GM21619 (cell line): ENCODE data around the gene BRINP2.

Experiments used
- ATAC-seq: cut with Tn5 transposase; IDR thresholded peaks from one replicate; pipeline ENCODE4 v1.9.1; 2021; ENCODE audit not compliant: unreplicated experiment

Gene BRINP2

DNA sequence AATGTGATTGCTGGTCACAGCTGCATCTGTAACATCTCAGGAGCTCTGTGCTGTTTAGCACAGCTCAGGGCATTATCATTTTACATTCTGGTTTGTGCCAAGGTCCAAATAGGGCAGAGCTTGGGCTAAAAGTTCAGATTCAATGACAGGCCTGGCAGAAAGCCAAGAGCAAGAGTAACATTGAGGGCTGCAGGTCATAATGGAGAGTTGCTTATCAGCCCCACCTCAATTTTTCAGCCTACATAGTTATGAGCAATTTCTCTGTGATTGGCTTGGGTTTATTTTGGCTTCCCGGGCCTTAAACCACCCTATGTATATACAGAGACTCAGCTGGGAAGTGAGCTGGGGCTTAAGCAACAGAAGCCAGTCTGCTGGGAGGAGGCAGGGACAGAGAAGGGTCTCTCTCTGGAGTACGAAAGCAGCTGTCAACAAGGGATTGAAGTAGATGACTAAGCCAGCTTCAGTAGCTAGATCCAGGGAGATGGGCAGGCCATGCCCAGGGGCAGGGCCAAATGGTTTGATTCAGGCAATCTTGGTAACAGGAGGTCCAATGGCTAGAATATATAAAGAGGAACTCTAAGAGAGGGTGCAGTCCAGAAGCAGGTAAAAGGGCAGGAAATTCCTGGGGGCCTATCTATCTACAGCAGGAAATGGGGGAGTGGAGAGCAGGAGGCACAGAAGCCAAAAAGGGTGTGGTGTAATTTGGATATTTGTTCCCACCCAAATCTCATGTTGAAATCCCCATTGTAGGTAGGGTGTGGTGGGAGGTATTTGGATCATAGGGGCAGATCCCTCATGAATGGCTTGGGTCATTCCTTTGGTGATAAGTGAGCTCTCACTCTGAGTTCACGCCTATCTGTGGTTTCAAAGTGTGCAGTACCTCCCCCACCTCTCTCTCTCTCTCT is 49.0 kb downstream of the BRINP2 start:
- no peak for ATAC-seq

DNA sequence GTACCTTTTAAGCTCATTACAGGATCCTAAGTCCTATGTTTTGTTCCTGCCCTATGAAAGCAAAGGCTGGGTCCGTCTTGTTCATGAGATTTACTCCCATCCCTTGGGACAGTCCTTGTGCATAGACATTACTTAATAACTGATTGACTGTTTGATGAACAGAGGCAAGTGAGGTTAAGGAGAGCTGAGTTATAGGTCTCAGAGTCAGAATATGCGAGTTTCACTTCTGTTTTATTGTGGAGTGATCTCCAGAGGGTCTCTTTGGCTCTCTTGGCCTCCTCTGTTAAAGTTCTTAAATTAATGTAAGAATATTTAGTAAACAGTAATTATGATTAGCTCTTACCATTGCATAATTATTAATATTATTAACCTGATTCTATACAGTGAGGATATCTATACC is 52.6 kb downstream of the BRINP2 start:
- ATAC-seq = no peak

DNA sequence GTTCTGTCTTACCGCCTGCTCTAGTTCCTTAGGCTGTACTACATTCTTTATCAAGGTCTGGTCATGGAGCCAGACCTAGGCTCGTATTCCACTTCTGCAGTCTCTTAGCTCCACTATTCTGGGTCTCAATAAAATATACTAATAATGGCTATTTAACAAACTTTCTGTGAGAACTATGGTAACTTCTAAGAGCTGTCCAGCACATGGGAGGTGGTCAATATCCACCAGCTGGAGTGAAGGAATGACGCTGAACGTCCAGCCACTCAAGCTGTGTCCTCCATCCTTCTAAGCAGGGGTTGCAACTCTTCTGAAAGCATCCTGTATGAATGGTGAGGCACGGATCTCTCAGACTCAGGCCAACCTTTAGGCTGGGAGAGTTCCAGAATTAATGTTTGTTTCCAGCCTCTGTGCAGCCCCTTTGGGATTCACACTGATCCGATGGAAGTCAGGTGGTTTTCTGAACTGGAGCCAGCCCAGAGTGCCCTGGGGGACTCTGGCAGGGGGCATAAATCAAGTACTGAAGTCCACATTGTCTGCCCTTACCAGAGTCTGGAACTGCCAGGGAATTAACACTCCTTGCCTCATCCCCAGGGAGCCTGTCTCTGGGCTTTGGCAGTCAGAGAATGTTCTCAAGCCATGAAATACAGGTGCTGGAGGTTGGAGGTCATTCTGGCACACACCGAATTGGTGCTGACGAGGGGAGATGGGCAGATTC is 57.4 kb downstream of the BRINP2 start:
- ATAC-seq = no peak

DNA sequence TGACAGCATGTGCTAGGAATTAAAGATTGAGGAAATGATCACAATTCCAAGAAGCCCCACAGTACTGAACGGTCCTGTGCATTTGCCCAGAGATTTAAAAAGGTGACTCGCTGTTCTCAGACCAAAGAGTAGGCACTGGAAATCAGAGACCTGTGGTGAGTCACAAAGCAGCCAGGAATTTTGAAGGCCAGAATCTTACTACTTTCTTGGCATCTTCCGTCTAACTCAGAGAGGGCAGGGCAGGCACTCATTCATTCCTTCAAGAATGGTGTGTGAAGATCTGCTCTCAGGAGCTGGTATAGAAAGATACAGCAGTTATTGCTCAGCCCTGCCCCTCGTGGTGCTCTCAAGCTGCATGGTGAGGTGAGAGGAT is 57.9 kb downstream of the BRINP2 start:
- no peak for ATAC-seq

DNA sequence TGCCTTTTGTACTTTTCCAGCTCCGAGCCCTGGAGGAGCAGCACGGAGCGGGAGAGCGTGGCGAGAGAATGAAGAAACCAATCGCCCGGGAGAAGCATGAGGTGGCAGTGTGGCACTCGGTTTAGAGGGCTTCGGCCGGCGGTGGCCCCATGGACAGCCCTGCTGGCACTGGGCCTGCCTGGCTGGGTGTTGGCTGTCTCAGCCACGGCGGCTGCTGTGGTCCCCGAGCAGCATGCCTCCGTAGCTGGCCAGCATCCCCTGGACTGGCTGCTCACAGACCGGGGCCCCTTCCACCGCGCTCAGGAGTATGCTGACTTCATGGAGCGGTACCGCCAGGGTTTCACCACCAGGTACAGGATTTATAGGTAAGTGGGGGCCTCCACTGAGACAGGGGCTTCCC is 59.0 kb downstream of the BRINP2 start:
- ATAC-seq = no peak

DNA sequence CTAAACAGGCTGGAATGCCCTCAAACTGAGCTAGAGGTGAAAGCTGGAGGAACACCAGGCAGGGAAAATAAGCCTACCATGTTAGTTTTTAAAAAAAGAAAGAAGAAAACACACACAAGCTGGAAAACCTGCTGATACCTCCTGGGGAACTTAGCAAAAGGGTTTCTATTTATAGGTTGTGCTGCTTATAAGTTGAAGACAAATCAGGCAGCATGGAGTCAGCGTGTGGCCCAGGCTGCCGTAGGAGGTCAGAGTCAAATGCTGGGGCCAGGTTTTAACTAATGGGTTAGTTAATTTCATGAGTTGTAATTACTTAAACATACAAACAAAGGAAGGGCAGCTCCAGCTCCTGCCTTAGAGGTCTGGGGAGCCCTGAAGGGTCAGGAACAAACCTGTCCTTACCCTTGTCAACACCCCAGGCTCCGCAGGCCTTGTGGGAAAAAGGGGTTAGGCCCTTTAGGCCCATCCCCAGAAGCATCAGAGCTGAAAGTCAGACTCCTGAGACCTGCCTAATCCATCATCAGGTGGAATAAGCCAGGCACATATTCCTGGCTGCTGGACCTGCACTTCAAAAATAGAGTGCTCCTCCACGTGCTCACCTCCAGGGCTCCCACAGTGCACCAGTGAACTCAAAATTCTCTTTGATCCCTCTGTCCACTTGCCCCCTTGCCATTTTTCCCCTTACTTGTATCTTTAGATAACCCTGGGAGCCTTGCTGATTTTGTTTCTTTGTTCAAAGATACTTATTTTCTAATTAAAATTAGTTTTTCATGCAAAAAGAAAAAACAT is 59.7 kb downstream of the BRINP2 start:
- no peak for ATAC-seq

DNA sequence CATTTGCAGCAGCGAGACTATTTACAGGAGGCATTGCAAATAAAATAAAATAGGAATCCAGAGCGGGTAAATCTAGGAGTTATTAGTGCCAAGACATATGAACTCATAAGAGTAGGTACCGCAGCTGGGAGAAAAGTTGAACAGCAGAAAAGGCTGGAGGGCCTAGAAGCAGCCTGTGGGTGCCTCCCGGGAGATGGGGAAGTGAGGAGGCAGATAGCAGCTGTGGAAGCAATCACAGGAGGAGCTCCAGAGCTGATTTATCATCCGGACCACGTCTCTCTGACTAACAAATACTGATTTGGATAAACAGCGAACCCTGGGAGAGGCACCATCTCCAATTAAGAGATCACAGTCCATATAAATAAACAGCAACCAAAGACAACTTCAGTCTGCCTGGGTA is 64.6 kb downstream of the BRINP2 start:
- no peak for ATAC-seq

DNA sequence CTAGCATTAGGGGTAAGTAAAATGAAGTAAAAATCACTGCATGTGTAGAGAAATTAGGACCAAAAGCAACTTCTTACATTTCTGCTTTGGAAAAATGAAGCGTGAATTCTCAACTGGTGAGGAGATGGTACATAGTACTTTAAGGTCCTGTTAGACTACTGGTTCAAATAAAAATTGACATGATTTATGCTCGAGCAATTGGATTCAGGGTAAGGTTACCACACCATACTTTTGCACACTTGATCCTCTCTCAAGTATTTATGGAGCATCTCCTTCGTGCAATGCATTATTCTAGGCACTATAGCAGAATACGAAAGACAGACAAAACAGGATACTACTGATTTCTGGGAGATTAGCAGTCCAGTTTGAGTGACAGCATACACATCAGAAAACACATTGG is 66.2 kb downstream of the BRINP2 start:
- ATAC-seq = no peak

DNA sequence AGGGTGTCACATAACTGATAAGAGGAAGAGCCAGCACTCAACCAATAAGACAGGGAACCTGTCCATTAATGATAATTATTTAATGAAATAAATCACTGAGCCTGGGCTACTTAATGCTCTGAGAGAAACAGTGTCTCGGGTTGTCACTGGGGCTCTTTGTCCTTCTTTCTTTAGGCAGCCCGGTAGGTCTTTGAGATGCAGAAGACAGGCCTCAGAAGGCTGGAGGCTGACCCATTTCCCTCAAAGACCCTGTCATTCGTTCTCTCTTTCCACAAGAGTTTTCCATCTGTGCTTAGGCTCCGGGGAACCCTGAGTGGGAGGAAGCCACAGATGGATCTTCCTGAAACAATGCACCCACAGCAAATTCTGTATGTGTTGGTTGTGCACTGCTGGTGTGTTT is 68.2 kb downstream of the BRINP2 start:
- no peak for ATAC-seq

DNA sequence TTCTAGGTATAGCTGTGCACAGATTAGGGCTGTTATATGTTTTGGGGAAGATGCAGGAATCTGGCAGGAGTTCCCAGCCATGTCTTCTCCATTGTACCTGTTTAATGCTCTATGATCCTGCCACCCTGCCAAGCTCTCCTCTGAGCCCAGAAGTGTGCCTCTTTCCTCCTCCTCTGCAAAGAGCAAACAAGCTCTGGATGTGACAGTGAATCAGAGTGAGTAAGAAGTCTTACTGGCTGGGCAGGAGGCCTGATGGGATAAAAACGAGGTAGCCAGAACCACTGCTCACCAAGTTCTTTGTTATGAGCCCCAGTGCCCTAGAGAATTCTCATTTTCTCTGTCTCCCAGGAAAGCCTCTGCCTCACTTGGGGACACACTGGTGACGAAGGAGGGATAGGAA is 69.0 kb downstream of the BRINP2 start:
- ATAC-seq = no peak

DNA sequence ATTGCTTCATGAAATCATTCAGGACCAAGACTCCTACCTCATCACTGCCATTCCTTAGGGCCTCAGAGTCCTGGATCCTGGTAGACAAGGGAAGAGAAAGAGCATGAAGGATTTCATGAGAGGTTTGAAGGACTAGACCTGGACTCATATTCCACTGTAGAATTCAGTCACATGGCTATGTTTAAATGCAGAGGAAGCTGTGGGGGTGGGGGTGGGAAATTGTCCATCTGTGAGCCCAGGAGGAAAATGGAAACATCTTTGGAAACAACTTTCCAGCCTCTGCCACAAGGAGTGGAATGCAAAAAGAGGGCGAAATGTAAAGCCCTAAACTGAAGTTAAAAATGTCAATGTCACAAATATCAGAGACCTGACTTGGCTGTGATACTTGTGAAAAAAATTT is 73.0 kb downstream of the BRINP2 start:
- no peak for ATAC-seq

DNA sequence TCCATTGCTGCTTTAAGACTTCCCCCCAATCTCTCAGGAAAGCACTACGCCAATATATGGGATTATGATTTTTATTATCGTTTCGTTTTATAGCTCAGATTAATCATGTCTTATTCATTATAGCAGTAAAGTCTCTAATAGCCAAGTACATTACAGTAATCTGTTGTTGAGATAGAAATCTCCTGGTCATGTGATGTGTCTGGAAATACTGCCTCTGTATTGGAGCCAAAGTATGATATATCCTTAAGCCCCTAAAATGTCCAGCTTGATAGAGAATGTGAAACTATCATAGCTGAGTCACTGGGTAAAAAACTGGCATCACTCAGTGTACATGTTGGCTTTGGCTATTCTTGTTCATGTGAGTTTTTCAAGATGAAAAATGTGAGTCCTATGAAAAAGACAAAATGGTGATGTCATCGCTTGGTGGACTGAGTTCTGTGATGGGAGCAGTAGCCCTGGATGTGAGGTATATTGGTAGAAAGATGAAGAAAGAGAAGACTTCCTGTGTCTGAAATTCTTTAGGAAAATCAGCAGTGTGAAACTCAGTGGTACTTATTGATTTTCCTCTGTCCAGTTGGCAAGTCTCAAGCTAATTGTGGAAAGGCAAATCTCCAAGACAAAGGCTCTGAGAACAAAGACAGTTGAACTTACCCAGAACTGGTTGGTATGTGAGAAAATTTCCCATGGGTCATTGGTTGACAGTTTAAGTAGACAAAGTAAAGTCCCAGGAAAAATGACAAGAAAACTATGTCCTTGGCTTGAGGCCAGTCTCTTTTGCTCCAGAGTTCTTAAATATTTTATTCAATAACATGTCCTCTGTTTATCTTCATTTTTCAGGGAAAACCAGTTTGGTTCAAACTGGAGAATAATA is 76.2 kb downstream of the BRINP2 start:
- ATAC-seq = no peak

DNA sequence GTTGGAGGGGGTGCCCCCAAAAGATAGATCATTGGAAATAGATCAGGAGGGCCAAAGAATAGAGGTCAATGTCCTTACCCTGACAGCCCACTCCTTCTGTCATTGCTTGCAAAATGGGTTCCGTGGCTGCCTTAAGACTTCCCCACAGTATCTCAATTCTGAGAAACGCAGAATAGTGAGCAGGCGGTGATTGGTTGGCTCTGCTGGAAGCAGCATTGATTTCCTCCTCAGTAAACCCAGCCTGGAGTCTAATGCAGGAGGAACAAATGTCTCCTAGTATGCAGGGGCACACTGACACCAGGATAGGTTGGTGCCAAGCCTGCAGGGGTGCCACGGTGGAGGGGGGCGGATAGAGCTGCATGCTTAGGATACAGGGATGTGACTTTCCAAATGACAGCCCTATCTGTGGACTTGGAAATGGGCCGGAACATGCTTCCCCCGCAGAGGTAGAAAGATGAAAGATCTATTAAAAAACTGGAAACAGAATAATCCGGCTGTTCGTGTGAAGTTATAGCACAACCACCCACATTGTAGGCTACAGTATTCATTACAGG is 76.9 kb downstream of the BRINP2 start:
- no peak for ATAC-seq

DNA sequence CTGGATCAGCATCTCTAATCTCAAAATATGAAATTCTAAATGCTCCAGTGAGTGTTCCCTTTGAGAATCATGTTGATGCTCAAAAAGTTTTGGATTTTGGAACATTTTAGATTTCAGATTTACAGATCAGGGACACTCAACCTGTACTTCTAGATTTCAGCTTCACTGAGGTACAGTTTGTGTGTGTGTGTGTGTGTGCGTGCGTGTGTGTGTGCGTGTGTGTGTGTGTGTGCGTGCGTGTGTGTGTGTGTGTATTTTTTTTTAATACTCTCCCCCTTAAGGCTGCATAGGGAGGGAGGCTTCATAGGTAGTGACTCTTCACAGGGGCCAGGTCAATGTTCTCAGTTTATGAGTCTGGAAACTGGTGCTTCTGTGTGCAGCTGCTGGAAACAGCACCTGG is 77.5 kb downstream of the BRINP2 start:
- no peak for ATAC-seq

DNA sequence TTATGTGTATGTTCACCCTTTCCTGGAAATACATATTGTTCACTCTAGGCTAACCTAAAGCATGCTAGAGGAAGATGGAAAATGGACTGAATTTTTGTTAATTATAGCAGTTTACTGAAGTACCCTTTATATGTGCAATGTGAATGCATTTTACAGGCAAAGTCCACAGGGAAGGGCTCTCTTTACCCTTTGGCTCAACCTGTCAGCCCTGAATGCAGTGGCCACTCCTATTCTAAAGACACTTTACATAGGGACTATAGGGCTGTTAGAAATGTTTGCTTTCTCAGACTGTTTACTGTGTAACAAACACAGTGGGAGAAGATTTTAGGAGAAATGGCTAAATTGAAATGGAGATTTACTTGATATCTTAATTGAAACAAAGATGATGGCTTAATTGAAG is 78.5 kb downstream of the BRINP2 start:
- ATAC-seq = no peak

DNA sequence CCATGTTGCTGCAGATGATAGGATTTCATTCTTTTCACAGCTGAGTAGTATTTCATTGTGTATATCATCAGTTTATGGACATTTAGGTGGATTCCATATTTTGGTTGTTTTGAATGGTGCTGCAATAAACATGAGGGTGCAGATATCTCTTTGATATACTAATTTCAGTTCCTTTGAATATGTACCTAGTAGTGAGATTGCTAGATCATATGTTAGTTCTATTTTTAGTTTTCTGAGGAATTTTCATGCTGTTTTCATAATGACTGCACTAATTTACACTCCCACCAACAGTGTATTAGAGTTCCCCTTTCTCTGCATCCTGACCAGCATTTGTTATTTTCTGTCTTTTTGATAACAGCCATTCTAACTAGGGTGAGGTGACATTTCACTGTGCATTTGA is 82.1 kb downstream of the BRINP2 start:
- no peak for ATAC-seq

DNA sequence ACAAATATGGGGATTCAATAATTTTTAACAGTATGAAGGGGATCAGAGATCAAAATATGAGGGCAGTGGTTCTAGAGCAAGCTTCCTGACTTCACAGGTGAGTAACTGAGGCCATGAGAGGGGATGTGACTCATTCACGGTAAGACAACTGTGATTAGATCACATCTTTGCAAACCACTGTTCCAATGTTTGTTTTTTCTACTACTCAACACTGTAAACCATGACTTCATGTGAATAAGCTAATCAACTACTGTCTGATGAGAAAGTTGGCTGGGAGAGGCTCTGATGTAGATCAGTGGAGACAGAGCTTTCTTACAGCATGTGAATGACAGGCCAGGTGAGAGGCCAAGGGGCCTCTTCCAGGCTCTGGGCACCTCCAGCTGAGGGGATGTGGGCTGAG is 84.7 kb downstream of the BRINP2 start:
- no peak for ATAC-seq

DNA sequence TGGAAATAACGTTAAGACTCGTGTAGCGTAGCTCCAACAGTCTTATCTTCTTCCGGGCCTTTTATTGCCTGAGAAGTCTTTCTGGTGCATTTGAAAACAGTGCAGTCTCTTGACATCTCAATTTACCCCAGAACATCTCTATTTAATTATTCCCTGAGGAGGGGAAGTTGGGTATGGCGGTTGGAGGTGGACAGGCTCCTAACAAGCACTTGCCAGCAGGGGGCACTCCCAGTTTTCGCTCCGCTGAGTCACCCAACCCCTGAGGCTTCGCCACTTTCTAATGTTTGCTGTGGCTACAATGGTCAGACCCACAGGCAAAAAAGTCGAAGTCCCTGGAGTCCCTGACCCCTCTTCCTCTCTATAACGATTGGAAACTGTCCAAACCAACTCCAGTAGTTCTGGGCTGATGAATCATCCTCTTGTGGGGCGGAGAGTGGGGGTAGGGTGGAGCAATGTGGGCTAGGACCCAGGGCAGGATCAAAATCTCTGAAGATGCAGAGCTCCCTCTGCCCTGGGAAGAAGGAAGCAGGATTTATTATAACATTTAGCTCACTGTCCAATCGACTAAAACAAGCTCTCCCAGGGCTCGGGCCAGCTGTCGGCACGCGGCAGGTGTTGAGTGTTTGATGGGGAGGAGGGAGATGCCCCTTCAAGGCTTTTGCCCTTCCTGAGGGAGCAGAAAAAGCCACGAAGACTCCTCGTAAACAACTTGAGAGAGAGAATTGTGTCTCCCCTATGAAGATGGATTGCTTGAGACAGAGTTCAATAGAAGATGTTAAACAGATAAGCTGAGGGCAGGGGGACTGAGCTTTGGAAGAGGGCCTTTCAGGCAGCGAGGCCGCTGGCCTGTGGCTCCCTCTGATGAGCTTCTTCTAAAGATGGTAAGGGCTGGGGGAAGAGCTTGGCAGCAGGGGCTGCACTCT is 85.7 kb downstream of the BRINP2 start:
- ATAC-seq = no peak

DNA sequence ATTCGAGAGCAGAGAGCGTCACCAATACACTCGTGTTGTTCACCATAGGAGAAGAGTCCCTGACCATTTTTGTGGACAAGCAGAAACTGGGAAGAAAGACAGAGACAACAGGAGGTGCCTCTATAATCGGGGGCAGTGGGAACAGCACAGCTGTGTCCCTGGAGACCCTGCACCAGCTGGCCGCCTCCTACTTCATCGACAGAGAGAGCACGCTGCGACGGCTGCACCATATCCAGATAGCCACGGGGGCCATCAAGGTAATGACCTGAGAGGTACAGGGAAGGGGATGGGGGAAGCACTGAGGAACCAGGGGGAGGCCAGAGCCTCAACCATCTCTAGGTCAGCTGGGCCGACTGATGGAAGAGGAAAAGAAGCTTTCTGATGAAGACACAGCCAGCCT is 86.4 kb downstream of the BRINP2 start:
- ATAC-seq = no peak
